IPS-20b (cell line): ENCODE measurements around the gene DCLK1.
A peak's percentile ranks its signal among the peaks of the same experiment; 100 is the strongest.

Experiments
- H3K27ac ChIP-seq: one replicate; pipeline ENCODE4 v1.5.1; 2013; ENCODE audit warnings: low read length
- H3K27me3 ChIP-seq: 2 replicates; pipeline ENCODE4 v1.6.1; 2013; ENCODE audit warnings: mild to moderate bottlenecking, low read length, inconsistent platforms; ENCODE audit not compliant: insufficient read depth
- H3K36me3 ChIP-seq: 2 replicates; pipeline ENCODE4 v1.6.1; 2013; ENCODE audit warnings: low read depth, mild to moderate bottlenecking, inconsistent platforms, low read length, moderate library complexity; ENCODE audit not compliant: insufficient read depth
- H3K4me1 ChIP-seq: 2 replicates; pipeline ENCODE4 v1.6.1; 2013; ENCODE audit warnings: mild to moderate bottlenecking, control low read depth, inconsistent platforms, low read length, moderate library complexity; ENCODE audit not compliant: insufficient read depth
- H3K4me3 ChIP-seq: 2 replicates; pipeline ENCODE4 v1.5.1; 2013; ENCODE audit warnings: mild to moderate bottlenecking, low read length, inconsistent platforms
- H3K9ac ChIP-seq: 2 replicates; pipeline ENCODE4 v1.6.1; 2013; ENCODE audit warnings: low read depth, mild to moderate bottlenecking, inconsistent platforms, low read length, moderate library complexity
- H3K9me3 ChIP-seq: 2 replicates; pipeline ENCODE4 v1.6.1; 2013; ENCODE audit warnings: mild to moderate bottlenecking, low read depth, low read length, inconsistent platforms; ENCODE audit not compliant: insufficient read depth

DCLK1 gene

GRCh38 chr13:35859981-35860380 is 271.2 kb downstream of the DCLK1 start:
- Histone ChIP-seq H3K4me1 (peaks cover 51% of the 10 kb centered on the region), H3K9ac (no peak overlapping the region), H3K27me3 (no peaks in the 10 kb centered on the region)

DNA sequence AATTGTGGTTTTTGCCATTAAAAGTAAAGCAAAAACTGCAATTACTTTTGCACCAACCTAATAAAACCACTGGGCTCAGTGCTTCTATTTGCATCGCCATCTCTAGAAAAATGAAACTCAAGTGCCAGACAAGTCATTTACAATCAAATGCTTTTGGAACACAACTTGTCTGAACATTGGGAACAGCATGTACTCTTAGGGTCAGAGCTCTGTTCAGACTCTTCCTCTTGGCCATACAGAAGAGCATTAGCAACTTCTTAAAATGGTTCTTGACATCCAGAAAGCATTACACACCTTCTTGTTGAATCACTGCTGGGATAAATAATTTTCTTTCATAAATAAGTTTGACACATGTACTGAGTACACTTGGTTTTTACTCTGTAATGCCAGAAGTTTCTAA is 272.5 kb downstream of the DCLK1 start:
- Histone ChIP-seq H3K27ac (peak overlapping the region; percentile 49), H3K4me3 (0 out of 2 replicates have a peak overlapping the region, but pooled peaks have one; percentile 14), H3K36me3 (peaks cover 6% of the 10 kb centered on the region; the same call in 1 of the 2 replicates), H3K9ac (no peak overlapping the region), H3K9me3 (no peaks in the 10 kb centered on the region), H3K27me3 (no peaks in the 10 kb centered on the region), H3K4me1 (peaks cover 64% of the 10 kb centered on the region)

More at GRCh38 chr13:35859981-35860380, 271.2 kb downstream of the DCLK1 start:
- no peaks in the 10 kb centered on the region for H3K9me3 ChIP-seq
- no peaks in the 10 kb centered on the region for H3K36me3 ChIP-seq
- H3K4me3 ChIP-seq = no peak overlapping the region
- H3K27ac ChIP-seq = no peak overlapping the region

- no peaks in the 10 kb centered on the region for H3K27me3 ChIP-seq
- H3K36me3 ChIP-seq = peaks cover 15% of the 10 kb centered on the region; the same call in 1 of the 2 replicates
- H3K9ac ChIP-seq = peak overlapping the region; percentile 70; the same call in 1 of the 2 replicates
- peaks cover 68% of the 10 kb centered on the region for H3K4me1 ChIP-seq
- H3K27ac ChIP-seq = peak overlapping the region; percentile 49
- H3K9me3 ChIP-seq = no peaks in the 10 kb centered on the region
- H3K4me3 ChIP-seq = peak overlapping the region; percentile 40; the same call in 1 of the 2 replicates
Measured at GRCh38 chr13:35857769-35858168, 273.4 kb downstream of the DCLK1 start.

- no peaks in the 10 kb centered on the region for H3K27me3 ChIP-seq
- peak overlapping the region; percentile 40; the same call in 1 of the 2 replicates for H3K4me3 ChIP-seq
- H3K4me1 ChIP-seq = peaks cover 73% of the 10 kb centered on the region
- H3K9me3 ChIP-seq = no peaks in the 10 kb centered on the region
- H3K27ac ChIP-seq = peak overlapping the region; percentile 49
- peaks cover 24% of the 10 kb centered on the region; the same call in 1 of the 2 replicates for H3K36me3 ChIP-seq
- H3K9ac ChIP-seq = peak overlapping the region; percentile 70; the same call in 1 of the 2 replicates
Measured at GRCh38 chr13:35856721-35857364, 274.3 kb downstream of the DCLK1 start.

- peak overlapping the region; percentile 70; the same call in 1 of the 2 replicates for H3K9ac ChIP-seq
- H3K27ac ChIP-seq = peak overlapping the region; percentile 23
- H3K4me1 ChIP-seq = peaks cover 77% of the 10 kb centered on the region
- peak overlapping the region; percentile 76 for H3K4me3 ChIP-seq
- H3K27me3 ChIP-seq = no peaks in the 10 kb centered on the region
- peaks cover 32% of the 10 kb centered on the region; the same call in 1 of the 2 replicates for H3K36me3 ChIP-seq
- H3K9me3 ChIP-seq = no peaks in the 10 kb centered on the region
Measured at GRCh38 chr13:35856084-35856483, 275.1 kb downstream of the DCLK1 start.

DNA sequence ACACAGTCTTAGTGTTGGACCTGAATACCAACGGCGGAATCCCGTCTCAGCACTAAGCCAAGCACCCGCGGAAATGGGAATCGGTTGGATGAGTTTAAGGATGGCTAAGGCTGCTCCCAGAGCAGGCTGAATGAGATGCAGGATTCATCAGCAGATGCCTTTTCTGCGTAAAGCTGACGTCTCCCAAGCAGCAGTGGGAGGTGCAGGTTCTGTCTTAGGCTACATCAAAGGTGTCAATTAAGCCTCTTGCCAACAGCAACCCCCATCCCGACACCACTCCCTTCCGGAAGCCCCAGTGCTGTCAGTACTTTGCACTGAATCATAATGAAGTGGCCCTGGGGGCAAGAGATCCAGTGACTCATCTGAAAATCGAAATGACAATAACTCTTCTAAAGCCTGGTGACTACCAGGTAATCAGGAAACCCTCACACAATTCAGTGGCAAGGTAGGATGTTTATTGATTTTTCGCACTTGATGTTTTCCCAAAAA is 275.6 kb downstream of the DCLK1 start:
- no peaks in the 10 kb centered on the region for H3K9me3 ChIP-seq
- peak overlapping the region; percentile 77; the same call in 1 of the 2 replicates for H3K9ac ChIP-seq
- peaks cover 81% of the 10 kb centered on the region for H3K4me1 ChIP-seq
- H3K27ac ChIP-seq = peak overlapping the region; percentile 65
- H3K27me3 ChIP-seq = no peaks in the 10 kb centered on the region
- peaks cover 37% of the 10 kb centered on the region for H3K36me3 ChIP-seq
- H3K4me3 ChIP-seq = peak overlapping the region; percentile 76

- Histone ChIP-seq H3K9ac (peak overlapping the region; percentile 77; the same call in 1 of the 2 replicates), H3K9me3 (no peaks in the 10 kb centered on the region), H3K27ac (no peak overlapping the region), H3K27me3 (no peaks in the 10 kb centered on the region), H3K4me3 (peak overlapping the region; percentile 76), H3K4me1 (peaks cover 71% of the 10 kb centered on the region), H3K36me3 (peaks cover 41% of the 10 kb centered on the region)
Measured at GRCh38 chr13:35854286-35854685, 276.9 kb downstream of the DCLK1 start.

DNA sequence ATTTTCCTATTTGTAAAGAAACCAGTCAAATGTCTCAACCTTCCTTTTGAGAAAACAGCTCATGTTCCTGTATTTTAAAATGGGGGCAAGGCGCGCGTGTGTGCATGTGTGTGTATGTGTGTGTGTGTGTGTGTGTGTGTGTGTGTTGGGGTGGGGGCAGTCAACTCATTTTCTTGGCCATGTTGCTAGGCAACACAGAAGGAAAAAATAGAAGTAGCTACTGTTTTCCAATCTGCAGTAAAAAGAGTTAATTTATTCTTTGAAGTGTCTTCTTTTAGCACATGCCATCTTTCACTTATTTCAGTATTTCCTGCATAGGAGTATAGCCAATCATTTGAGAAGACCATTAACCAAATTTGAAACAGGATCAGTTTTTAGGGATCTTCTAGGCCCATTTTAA is 279.3 kb downstream of the DCLK1 start:
- Histone ChIP-seq H3K4me1 (peaks cover 49% of the 10 kb centered on the region), H3K4me3 (no peak overlapping the region), H3K36me3 (peaks cover 50% of the 10 kb centered on the region), H3K27me3 (no peaks in the 10 kb centered on the region), H3K9me3 (no peaks in the 10 kb centered on the region), H3K27ac (no peak overlapping the region), H3K9ac (no peak overlapping the region)

GRCh38 chr13:35851356-35851755 is 279.8 kb downstream of the DCLK1 start:
- Histone ChIP-seq H3K27me3 (no peaks in the 10 kb centered on the region), H3K27ac (no peak overlapping the region), H3K4me1 (peaks cover 44% of the 10 kb centered on the region), H3K4me3 (no peak overlapping the region), H3K9ac (no peak overlapping the region), H3K9me3 (no peaks in the 10 kb centered on the region), H3K36me3 (peaks cover 50% of the 10 kb centered on the region)

GRCh38 chr13:35850569-35850968 is 280.6 kb downstream of the DCLK1 start:
- H3K9ac ChIP-seq = no peak overlapping the region
- no peak overlapping the region for H3K27ac ChIP-seq
- H3K9me3 ChIP-seq = no peaks in the 10 kb centered on the region
- peaks cover 38% of the 10 kb centered on the region for H3K4me1 ChIP-seq
- no peaks in the 10 kb centered on the region for H3K27me3 ChIP-seq
- H3K4me3 ChIP-seq = no peak overlapping the region
- peaks cover 50% of the 10 kb centered on the region for H3K36me3 ChIP-seq

DNA sequence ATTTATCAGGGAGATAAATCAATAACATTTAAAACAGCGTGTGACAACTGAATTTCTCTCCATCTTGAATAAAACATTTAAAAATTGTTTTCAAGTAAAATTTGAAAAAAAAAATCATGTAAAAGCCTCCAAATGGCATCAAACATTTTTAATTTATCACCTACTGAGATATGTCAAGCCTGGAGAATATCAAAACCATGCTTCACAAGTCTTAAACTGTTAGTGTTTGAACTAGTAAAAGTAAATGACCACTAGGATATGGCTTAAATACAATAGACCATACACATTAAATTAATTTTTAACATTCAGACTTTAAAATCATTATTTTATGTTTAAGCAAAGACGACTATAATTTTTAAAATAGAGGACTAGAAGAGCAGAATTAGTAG is 281.9 kb downstream of the DCLK1 start:
- peaks cover 27% of the 10 kb centered on the region for H3K4me1 ChIP-seq
- H3K27me3 ChIP-seq = no peaks in the 10 kb centered on the region
- no peak overlapping the region for H3K9ac ChIP-seq
- H3K4me3 ChIP-seq = no peak overlapping the region
- H3K9me3 ChIP-seq = no peaks in the 10 kb centered on the region
- H3K36me3 ChIP-seq = peaks cover 50% of the 10 kb centered on the region
- no peak overlapping the region for H3K27ac ChIP-seq
